MM.1S (cell line): ENCODE measurements around the gene C14orf132.
"Not testable (repeated sequence)": the region's sequence is repeated elsewhere in the genome, so short reads cannot be mapped to it uniquely, and the experiment has no call there.

Experiments used
- DNase-seq: peaks from one replicate; pipeline ENCODE4 v3.0.0-alpha.2; 2015
- H2AFZ ChIP-seq: fragments of 300-600 bp; sonication (generic); 2 replicates; pipeline ENCODE4 v1.6.0; 2016; ENCODE audit warnings: antibody characterized with exemption, low read length
- H3F3A ChIP-seq: fragments of 300-600 bp; sonication (generic); 2 replicates; pipeline ENCODE4 v1.6.1; 2016; ENCODE audit warnings: mild to moderate bottlenecking, antibody characterized with exemption, low read length, moderate library complexity, mixed read lengths; ENCODE audit not compliant: insufficient read depth
- H3K27ac ChIP-seq: fragments of 300-600 bp; sonication (generic); 2 replicates; pipeline ENCODE4 v1.5.1; 2016; ENCODE audit warnings: mild to moderate bottlenecking, low read length
- H3K27me3 ChIP-seq: fragments of 300-600 bp; sonication (generic); replicated peaks from 2 replicates; pipeline ENCODE4 v1.6.0; 2016; ENCODE audit warnings: low read length; ENCODE audit not compliant: insufficient read depth
- H3K36me3 ChIP-seq: fragments of 300-600 bp; sonication (generic); replicated peaks from 2 replicates; pipeline ENCODE4 v1.6.1; 2016; ENCODE audit warnings: mild to moderate bottlenecking, low read length, mixed read lengths; ENCODE audit not compliant: insufficient read depth
- H3K4me1 ChIP-seq: fragments of 300-600 bp; sonication (generic); 2 replicates; pipeline ENCODE4 v1.6.1; 2016; ENCODE audit warnings: low read length, mixed read lengths
- H3K4me2 ChIP-seq: fragments of 300-600 bp; sonication (generic); 2 replicates; pipeline ENCODE4 v1.6.0; 2016; ENCODE audit warnings: low read depth, low read length
- H3K4me3 ChIP-seq: fragments of 300-600 bp; sonication (generic); 2 replicates; pipeline ENCODE4 v1.5.1; 2016; ENCODE audit warnings: low read length, mixed read lengths
- H3K79me2 ChIP-seq: fragments of 300-600 bp; sonication (generic); 2 replicates; pipeline ENCODE4 v1.6.1; 2016; ENCODE audit warnings: mixed run types, low read length, mixed read lengths
- H3K9ac ChIP-seq: fragments of 300-600 bp; sonication (generic); 2 replicates; pipeline ENCODE4 v1.6.1; 2016; ENCODE audit warnings: low read length, mixed read lengths
- H3K9me2 ChIP-seq: fragments of 300-600 bp; sonication (generic); replicated peaks from 2 replicates; pipeline ENCODE4 v1.6.1; 2016; ENCODE audit warnings: mild to moderate bottlenecking, low read length, mixed read lengths; ENCODE audit not compliant: insufficient read depth
- H3K9me3 ChIP-seq: fragments of 300-600 bp; sonication (generic); replicated peaks from 2 replicates; pipeline ENCODE4 v1.6.1; 2016; ENCODE audit warnings: mild to moderate bottlenecking, low read length, mixed read lengths; ENCODE audit not compliant: insufficient read depth
- H4K20me1 ChIP-seq: fragments of 300-600 bp; sonication (generic); 2 replicates; pipeline ENCODE4 v1.6.1; 2016; ENCODE audit warnings: mild to moderate bottlenecking, low read length, moderate library complexity, mixed read lengths; ENCODE audit not compliant: insufficient read depth
- CTCF ChIP-seq: fragments of 300-600 bp; sonication (generic); IDR thresholded peaks from 2 replicates; pipeline ENCODE4 v1.5.1; 2016; ENCODE audit warnings: antibody characterized with exemption, low read length, mixed read lengths
- EZH2 ChIP-seq: fragments of 300-600 bp; sonication (generic); optimal IDR thresholded peaks from 2 replicates; pipeline ENCODE3; 2017; ENCODE audit warnings: low read depth, mild to moderate bottlenecking, antibody characterized with exemption, low read length, mixed read lengths
- EZH2phosphoT487 ChIP-seq: fragments of 300-600 bp; sonication (generic); IDR thresholded peaks from 2 replicates; pipeline ENCODE4 v1.6.1; 2018; ENCODE audit warnings: antibody characterized with exemption, low read length

C14orf132 gene

GRCh38 chr14:96072076-96072475, 32.9 kb downstream of the C14orf132 start:
- Histone ChIP-seq H3K27me3 (no peaks in the 10 kb centered on the region), H3K79me2 (no peaks in the 10 kb centered on the region), H3K4me3 (no peak overlapping the region), H3F3A (no peaks in the 10 kb centered on the region), H3K9me2 (no peaks in the 10 kb centered on the region), H3K9me3 (no peaks in the 10 kb centered on the region), H3K9ac (no peak overlapping the region), H3K27ac (no peak overlapping the region), H2AFZ (no peak overlapping the region), H4K20me1 (no peaks in the 10 kb centered on the region), H3K4me2 (no peak overlapping the region), H3K4me1 (no peaks in the 10 kb centered on the region), H3K36me3 (no peaks in the 10 kb centered on the region)
- TF ChIP-seq CTCF: no peak
- no peak for TF ChIP-seq EZH2
- TF ChIP-seq EZH2phosphoT487: no peak
- no peak for DNase-seq

GRCh38 chr14:96072746-96073145, 33.6 kb downstream of the C14orf132 start:
- H3K79me2 ChIP-seq: no peaks in the 10 kb centered on the region
- no peak for TF ChIP-seq CTCF
- no peak for TF ChIP-seq EZH2phosphoT487
- no peak for TF ChIP-seq EZH2
- H3K9me2 ChIP-seq: no peaks in the 10 kb centered on the region
- H2AFZ ChIP-seq: no peak overlapping the region
- H3K9me3 ChIP-seq: no peaks in the 10 kb centered on the region
- DNase-seq: no peak
- H3F3A ChIP-seq: no peaks in the 10 kb centered on the region
- no peaks in the 10 kb centered on the region for H3K4me1 ChIP-seq
- no peak overlapping the region for H3K27ac ChIP-seq
- no peak overlapping the region for H3K9ac ChIP-seq
- no peaks in the 10 kb centered on the region for H3K27me3 ChIP-seq
- H3K36me3 ChIP-seq: no peaks in the 10 kb centered on the region
- H3K4me3 ChIP-seq: no peak overlapping the region
- no peaks in the 10 kb centered on the region for H4K20me1 ChIP-seq
- no peak overlapping the region for H3K4me2 ChIP-seq

- not testable (repeated sequence) for H3K4me2 ChIP-seq, H3K4me3 ChIP-seq, H3K9ac ChIP-seq, H3K9me3 ChIP-seq, H3K79me2 ChIP-seq, H3K9me2 ChIP-seq, H3K36me3 ChIP-seq, H4K20me1 ChIP-seq, H3K27me3 ChIP-seq, H3K4me1 ChIP-seq, DNase-seq, H3K27ac ChIP-seq, H3F3A ChIP-seq, H2AFZ ChIP-seq
Measured at GRCh38 chr14:96073260-96074039, 34.3 kb downstream of the C14orf132 start.

- no peaks in the 10 kb centered on the region for H4K20me1 ChIP-seq
- H3K27ac ChIP-seq: no peak overlapping the region
- H3K79me2 ChIP-seq: no peaks in the 10 kb centered on the region
- H3K36me3 ChIP-seq: no peaks in the 10 kb centered on the region
- DNase-seq: no peak
- H3F3A ChIP-seq: no peaks in the 10 kb centered on the region
- no peak for TF ChIP-seq EZH2phosphoT487
- TF ChIP-seq CTCF: no peak
- no peak for TF ChIP-seq EZH2
- no peaks in the 10 kb centered on the region for H3K4me1 ChIP-seq
- H3K4me3 ChIP-seq: no peak overlapping the region
- H3K4me2 ChIP-seq: no peak overlapping the region
- H3K9ac ChIP-seq: no peak overlapping the region
- no peaks in the 10 kb centered on the region for H3K9me2 ChIP-seq
- no peaks in the 10 kb centered on the region for H3K9me3 ChIP-seq
- H2AFZ ChIP-seq: no peak overlapping the region
- no peaks in the 10 kb centered on the region for H3K27me3 ChIP-seq
Measured at GRCh38 chr14:96077983-96078624, 38.9 kb downstream of the C14orf132 start.
